ENCODE results near the gene CRYGN. TPM values are rescaled to one million over a fixed set of nuclear protein-coding genes. Genes with fewer than 3 reads are reported as not detected.

The CRYGN gene
- total RNA-seq, 4 donors from 2014 or later, result 0.19 TPM; not detected in 3

DNA sequence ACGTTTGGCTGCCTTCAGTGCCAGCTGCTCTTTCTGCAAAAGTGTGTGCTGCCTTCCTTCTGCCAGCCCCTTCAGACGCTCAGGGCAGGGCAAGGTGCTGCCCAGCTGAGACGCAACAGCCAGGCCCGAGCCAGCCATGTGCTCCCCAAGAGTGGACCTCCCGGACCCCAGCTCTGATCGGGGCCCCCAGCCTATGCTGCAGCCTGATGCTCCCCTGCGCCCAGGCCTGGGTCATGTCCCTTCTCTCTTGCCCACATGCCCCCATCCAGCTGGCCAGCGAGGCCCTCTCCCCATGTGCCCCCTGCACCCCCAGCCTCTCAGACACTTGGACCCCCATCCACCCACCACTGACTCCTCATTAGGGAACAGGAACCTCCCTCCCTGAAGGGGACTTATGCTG, 47.9 kb downstream of the CRYGN start:
- H3K4me1 ChIP-seq, result no peaks in the 10 kb centered on the region
- peaks cover 0 to 45% (median 0%) of the 10 kb centered on the region in 4 donors for H3K27me3 ChIP-seq
- intact Hi-C loops (cut with DNase I), result no loop called here
- H3K4me3 ChIP-seq, result no peak overlapping the region
- H3K27ac ChIP-seq, result no peak overlapping the region
- no peak for TF ChIP-seq POLR2A (IDR thresholded peaks at IDR 0.05)
- TF ChIP-seq, protein P1, sequence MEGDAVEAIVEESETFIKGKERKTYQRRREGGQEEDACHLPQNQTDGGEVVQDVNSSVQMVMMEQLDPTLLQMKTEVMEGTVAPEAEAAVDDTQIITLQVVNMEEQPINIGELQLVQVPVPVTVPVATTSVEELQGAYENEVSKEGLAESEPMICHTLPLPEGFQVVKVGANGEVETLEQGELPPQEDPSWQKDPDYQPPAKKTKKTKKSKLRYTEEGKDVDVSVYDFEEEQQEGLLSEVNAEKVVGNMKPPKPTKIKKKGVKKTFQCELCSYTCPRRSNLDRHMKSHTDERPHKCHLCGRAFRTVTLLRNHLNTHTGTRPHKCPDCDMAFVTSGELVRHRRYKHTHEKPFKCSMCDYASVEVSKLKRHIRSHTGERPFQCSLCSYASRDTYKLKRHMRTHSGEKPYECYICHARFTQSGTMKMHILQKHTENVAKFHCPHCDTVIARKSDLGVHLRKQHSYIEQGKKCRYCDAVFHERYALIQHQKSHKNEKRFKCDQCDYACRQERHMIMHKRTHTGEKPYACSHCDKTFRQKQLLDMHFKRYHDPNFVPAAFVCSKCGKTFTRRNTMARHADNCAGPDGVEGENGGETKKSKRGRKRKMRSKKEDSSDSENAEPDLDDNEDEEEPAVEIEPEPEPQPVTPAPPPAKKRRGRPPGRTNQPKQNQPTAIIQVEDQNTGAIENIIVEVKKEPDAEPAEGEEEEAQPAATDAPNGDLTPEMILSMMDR (IDR thresholded peaks at IDR 0.05), result no peak
- no peak for DNase-seq
- no peaks in the 10 kb centered on the region for H3K36me3 ChIP-seq
- 46% methylated on average over 3 of the region's 8 CpGs; no CpG with 5 or more reads in 1 of the 2 donors for WGBS, 2 donors
- no peaks in the 10 kb centered on the region for H3K9me3 ChIP-seq

- H3K9me3 ChIP-seq, result no peaks in the 10 kb centered on the region
- TF ChIP-seq, protein P1 (IDR thresholded peaks at IDR 0.05), result no peak
- H3K36me3 ChIP-seq, result no peaks in the 10 kb centered on the region
- no peak overlapping the region for H3K4me3 ChIP-seq
- WGBS, 2 donors, result 67 to 94% methylated on average over 3 to 9 of the region's 9 CpGs
- DNase-seq, result no peak
- H3K27ac ChIP-seq, result no peak overlapping the region
- peaks cover 0 to 50% (median 0%) of the 10 kb centered on the region in 4 donors for H3K27me3 ChIP-seq
- intact Hi-C loops (cut with DNase I), result no loop called here
- no peaks in the 10 kb centered on the region for H3K4me1 ChIP-seq
Observed at GRCh38 chr7:151391358-151391730, 48.6 kb downstream of the CRYGN start.

GRCh38 chr7:151390598-151391357, 49.2 kb downstream of the CRYGN start:
- 72 to 73% methylated on average over 16 to 17 of the region's 25 CpGs for WGBS, 2 donors
- Histone ChIP-seq H3K4me3 (no peak overlapping the region), H3K36me3 (no peaks in the 10 kb centered on the region), H3K27me3 (peaks cover 0 to 51% (median 0%) of the 10 kb centered on the region in 4 donors), H3K27ac (no peak overlapping the region), H3K4me1 (no peaks in the 10 kb centered on the region), H3K9me3 (no peaks in the 10 kb centered on the region)
- no peak for TF ChIP-seq POLR2A (IDR thresholded peaks at IDR 0.05)
- TF ChIP-seq, protein P1 (IDR thresholded peaks at IDR 0.05), result no peak
- no peak for DNase-seq
- intact Hi-C loops (cut with DNase I), result no loop called here

DNA sequence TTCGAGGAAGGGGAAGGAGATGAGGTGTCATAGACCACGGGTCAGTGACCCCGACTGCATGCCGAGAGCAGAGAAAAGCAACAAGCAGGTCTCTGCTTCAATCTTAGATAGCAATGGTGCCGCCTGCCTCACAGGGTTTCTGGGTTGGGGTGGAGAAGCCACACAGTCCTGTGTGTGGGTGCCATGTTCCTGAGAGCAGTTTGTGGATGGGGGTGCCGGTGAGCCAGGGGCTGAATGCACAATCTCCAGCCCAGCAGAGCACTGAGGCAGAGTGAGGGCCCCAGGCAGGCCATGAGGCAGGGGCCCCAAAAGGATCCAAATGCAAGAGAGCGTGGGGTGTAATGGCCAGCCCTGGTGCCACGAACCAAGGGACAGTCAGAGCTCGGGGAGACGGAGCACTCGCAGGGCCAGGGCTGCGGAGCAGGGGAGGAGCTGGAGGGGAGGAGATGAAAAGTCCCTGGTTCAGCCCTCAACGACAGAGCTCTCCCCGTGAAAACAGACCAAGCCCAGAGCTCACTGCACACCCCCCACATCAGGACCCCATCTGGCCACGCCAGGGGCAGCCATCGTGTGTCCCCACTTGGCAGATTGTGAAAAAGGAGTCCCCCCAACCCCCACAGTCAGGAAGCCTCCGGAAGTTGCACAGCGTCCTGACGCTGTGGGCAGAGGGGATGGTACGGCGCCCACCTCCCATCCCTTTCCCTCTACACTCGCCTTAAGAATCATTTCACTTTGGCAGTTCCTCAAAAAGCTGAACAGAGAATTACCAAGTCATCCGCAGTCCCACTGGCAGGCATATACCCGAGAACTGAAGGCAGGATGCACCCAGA, 50.0 kb downstream of the CRYGN start:
- 77 to 81% methylated on average over 18 to 21 of the region's 24 CpGs for WGBS, 2 donors

More for the DNA sequence above, 50.0 kb downstream of the CRYGN start:
- no peaks in the 10 kb centered on the region for H3K36me3 ChIP-seq
- intact Hi-C loops (cut with DNase I), result no loop called here
- no peak overlapping the region for H3K4me3 ChIP-seq
- H3K9me3 ChIP-seq, result no peaks in the 10 kb centered on the region
- no peak for TF ChIP-seq POLR2A (IDR thresholded peaks at IDR 0.05)
- TF ChIP-seq, protein P1 (IDR thresholded peaks at IDR 0.05), result no peak
- DNase-seq, result no peak
- no peaks in the 10 kb centered on the region for H3K4me1 ChIP-seq
- H3K27ac ChIP-seq, result no peak overlapping the region
- H3K27me3 ChIP-seq, result peaks cover 0 to 57% (median 0%) of the 10 kb centered on the region in 4 donors

Measured in esophagus squamous epithelium (tissue), 5 donors.